HG02642 (cell line): ENCODE results near the gene C16orf89.

ENCODE experiments used
- ATAC-seq: cut with Tn5 transposase; IDR thresholded peaks from one replicate; pipeline ENCODE4 v1.9.1; 2021; ENCODE audit warnings: mild to moderate bottlenecking; ENCODE audit not compliant: unreplicated experiment, poor library complexity

C16orf89 gene

DNA sequence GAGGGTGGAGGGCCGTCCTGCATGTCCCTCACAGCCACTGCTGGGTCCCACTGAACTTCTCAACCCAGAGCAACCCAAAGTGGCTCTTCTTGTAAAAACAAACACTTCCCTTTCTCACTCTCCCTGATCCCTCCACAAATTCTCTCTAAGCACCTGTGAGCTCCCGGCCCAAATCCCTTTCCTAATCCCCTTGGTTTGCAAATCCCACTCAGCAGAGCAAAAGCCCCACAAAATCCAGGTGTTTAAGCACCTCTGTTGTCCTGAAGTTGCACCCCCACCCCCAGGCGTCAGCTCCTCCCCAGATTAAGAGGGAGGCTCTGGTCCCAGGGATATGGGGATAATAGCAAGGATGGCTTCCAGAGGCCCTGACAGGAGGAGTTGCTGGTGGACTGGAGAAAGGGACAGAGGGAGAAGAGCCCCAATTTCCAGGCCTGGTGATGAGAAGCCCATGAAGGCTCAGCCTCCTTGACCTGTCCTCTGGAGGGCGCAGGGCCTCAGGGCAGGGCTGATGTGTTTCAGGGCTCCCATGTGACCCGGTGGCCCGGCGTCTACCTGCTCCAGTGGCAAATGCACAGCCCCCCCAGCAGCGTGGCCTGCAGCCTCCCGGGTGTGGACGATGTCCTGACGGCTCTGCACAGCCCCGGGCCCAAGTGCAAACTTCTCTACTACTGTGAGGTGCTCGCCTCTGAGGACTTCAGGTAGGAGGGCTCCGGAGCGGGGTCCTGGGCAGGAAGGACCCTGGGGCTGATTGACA is 55.0 kb downstream of the C16orf89 start:
- no peak for ATAC-seq

DNA sequence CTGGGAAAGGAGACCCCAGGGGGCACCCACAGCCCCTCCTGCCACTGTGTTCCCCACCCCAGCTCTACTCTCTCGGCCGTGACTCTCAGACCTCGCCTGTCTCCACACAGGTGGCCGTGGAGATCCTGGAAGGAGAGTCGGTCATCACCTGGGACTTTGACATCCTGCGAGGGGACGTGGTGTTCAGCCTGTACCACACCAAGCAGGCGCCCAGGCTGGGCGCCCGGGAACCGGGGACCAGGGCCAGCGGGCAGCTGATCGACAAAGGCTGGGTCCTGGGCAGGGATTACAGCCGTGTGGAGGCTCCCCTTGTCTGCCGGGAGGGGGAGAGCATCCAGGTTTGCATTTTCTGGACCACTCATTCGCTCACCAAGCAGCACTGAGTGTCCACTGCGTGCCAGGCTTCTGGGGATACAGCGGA is 57.4 kb downstream of the C16orf89 start:
- ATAC-seq: no peak

DNA sequence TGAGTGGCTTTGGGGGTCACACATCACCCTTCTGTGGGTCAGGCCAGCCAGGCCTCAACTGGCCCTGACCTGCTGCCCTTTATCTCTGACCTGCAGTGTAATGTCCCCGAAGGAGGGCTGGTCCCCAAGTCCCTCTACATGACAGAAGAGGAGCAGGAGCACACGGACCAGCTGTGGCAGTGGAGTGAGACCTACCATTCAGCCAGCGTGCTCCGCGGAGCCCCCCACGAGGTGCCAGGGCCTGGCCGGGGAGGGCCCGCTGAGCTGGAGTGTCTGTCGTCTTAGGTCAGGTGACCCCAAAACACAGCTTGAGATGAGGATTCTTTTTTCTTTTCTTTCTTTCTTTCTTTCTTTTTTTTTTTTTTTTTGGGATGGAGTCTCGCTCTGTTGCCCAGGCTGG is 58.5 kb downstream of the C16orf89 start:
- ATAC-seq: no peak

DNA sequence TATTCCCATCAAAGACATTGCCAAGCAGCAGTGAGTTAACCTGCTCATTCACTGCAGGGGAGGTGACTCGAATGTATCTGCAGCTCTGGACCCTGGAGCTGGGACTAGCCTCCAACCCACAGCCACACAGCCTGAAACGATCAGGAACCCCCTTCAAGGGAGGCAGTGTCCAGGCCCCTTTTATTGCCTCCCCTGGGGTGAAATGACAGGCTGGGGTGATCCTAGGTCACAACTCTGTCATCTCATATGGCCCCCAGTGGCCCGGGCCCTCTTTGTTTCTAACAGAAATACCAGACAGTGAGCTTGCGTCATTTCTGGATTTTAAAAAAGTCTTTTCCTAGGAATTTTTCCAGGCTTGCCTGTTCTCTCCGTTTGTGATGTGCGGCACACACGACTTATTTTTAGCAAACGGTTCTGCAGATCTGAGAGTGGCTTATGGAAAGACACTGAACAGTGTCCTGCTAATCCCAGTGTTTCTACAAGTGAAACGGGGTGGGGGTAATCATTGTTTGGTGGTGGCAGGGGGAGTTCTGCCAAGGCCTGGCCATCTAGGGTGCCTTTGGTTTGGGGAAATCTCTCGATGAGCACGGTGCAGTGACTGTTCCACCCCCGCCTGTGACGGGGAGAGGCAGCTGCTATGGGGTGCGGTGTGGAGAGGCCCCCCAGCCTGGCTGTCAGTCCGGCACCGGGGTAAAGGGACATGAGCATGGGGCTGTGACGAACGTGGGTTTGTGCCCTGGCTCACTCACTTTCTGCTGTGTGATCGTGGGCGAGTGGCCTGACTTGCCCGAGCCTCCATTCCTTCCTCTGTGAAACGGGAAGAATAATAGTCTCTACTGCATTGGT is 59.2 kb downstream of the C16orf89 start:
- ATAC-seq: no peak

DNA sequence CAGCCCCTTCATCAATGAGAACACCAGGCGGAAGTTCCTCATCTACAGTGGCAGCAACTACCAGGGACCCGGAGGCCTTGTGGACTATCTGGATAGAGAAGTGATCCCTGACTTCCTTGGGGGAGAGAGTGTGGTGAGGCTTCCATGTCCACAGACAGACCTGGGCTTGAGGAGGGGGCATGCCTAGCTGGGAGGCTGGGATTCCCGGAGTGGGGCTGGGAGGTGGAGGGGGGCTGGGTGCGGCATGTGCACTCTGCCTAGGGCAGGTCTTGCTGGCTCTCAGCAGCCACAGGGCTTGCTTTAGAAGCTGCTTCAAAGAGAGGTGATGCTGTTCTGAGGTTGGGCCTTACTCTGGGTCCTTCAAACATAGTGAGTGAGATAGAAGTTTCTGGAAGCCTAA is 59.8 kb downstream of the C16orf89 start:
- no peak for ATAC-seq

DNA sequence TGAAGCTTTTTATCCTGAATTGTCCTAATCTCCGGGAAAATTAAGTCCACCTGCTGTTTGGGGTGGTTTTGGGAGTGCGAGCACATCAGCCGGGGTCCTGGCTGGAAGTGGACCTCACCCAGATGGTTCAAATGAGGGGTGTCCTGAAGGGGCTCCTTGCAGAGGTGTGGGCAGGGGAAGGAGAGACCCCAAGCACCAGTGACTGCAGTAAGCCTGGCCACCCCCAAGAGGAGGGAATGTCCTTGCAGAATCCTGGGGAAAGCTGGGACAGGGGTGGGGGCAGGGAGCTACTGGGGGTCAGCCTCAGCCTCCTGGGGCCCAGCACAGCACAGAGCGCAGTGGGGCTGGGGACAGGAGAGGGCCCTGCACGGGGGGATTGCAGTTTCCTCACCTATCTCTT is 61.4 kb downstream of the C16orf89 start:
- no peak for ATAC-seq

DNA sequence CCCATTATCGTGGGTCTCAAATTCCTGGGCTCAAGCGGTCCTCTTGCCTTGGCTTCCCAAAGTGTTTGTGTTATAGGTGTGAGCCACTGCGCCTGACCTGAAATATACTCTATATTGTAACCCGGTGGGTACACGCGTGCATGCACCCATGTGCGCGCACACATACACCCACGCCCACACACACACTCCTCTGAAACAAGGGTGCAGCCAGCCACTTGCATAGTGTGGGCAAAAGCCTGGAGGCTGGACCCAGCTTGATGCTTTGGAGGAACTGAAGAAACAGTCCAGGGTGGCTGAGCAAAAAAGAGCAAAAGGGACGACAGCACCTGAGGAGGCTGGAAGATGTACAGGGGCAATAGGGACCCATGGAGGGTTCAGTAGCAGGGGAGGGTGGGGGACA is 61.9 kb downstream of the C16orf89 start:
- no peak for ATAC-seq

DNA sequence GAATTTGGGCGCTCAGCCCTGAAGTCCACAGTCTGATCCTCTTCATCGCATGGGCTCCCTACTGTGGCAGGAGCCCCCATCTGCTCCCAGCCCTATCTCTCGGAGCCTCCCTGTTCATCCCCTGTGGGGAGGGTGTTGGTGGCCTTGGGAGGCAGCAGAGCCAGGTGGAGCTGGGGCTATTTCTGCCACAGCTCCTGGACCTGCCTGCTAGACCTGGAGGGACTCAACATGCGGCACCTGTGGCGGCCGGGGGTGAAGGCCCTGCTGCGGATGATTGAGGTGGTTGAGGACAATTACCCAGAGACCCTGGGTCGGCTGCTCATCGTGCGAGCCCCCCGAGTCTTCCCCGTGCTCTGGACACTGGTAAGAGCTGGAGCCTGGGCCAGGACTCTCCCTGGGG is 62.5 kb downstream of the C16orf89 start:
- no peak for ATAC-seq

DNA sequence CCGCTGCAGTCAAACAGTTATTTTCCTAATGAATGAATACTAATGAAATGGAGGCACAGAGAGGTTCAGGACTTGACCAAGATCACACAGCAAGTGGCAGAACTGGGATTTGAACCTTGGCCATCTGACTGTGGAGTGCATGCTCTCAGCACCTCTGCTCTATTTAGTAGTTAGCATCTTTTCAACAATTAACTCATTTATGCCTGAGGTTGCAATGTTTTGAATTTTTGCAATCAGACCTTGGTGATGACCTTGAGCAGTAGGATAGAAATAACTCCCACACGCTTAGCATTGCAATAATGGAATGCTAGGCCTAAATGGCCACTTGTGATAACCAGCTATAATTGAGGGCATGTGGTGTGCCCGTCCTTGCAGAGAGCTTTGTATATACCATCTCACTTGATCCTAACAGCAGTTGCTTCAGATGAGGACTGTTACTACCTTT is 63.0 kb downstream of the C16orf89 start:
- ATAC-seq: no peak

DNA sequence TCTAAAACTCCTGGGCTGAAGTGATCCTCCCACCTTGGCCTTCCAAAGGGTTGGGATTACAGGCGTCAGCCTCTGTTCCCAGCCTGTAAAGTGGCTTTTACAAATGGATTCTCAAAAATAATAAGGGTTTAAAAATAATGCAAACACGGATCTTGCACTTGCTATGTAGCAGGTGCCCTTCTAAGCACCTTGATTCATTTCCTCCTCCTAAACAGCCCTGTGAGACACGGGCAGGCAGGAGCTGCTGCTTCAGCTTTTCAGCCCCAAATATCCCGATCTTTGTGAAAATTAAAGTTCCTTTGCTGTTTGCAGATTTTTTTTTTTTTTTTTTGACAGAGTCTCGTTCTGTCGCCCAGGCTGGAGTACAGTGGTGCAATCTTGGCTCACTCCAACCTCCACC is 63.8 kb downstream of the C16orf89 start:
- ATAC-seq: no peak

DNA sequence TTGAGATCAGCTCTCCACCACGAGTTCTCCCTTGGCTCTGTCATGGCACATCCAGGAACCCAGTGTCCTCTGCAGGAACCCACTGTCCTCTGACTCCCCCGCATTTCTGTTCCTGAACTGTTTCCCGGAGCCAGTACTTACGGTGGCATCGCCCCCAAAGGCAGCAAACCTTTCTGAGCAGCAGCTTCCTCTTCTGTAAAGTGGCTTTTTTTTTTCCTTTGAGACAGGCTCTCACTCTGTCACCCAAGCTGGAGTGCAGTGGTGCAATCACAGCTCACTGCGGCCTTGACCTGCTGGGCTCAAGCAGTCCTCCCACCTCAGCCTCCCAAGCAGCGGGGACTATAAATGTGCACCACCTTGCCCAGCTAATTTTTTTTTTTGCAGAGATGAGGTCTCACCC is 64.2 kb downstream of the C16orf89 start:
- no peak for ATAC-seq

DNA sequence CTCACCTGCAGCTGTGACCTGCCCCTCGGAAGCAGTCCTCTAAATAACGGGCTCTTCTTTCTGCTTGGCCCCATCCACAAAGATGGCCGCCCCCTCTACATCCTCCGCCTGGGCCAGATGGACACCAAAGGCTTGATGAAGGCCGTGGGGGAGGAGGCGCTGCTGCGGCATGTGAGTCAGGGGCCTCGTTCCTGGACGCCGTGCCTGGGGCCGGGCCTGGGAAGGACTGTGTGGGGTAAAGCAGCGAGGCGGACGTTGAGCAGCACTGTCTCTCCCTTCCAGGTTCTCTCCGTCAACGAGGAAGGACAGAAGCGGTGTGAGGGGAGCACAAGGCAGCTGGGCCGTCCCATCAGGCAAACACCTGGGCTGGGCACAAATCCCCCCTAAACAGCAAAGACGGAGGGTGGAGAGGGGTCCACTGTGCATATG is 65.2 kb downstream of the C16orf89 start:
- ATAC-seq: no peak

DNA sequence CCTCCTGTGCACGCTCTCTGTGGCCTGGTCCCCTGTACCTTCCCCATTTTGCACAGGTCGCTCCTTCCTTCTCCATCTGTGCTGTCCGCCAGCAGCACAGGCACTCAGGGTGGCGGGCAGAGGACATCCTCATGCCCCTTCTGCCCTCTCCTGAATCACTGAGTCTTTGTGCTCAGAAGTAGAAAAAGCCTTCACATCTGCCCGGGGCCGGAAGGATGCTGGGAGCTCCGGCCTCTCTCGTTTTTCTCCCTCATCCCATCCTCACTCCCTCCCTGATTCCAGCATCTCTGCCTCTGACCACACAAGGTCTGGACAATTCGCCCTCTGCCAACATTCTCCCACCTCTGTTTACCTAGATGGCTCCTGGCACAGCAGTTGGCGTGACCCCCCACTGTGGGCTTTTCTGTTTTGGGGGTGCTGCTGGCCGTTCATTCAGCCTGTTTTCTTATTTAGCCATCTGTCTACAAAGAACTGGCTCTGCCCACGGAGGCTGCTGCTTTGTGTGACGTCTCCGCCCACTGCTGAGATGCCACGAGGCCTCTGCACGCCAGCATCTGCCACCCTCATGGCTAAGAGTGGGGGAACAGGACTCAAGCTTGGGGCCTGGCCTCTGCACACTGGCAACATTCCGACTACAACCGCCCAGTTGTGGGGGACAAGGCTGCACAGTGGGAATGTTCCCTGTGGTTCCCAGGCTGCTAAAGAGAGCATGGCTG is 70.9 kb downstream of the C16orf89 start:
- no peak for ATAC-seq
